ENCODE measurements around the gene STING1. TPM values are rescaled to one million over a fixed set of nuclear protein-coding genes. Genes with fewer than 3 reads are reported as not detected.
"Not testable (repeated sequence)": the region's sequence is repeated elsewhere in the genome, so short reads cannot be mapped to it uniquely, and the experiment has no call there.

STING1 gene
- total RNA-seq, 3 donors from 2014 or later (not counting 1 experiment from before 2014, with no cell fraction given), result 95.5 to 98.9 (median 96.6) TPM

- H3K4me3 ChIP-seq (ENCODE audit: low read length), result peak overlapping the region; percentile 48
- WGBS (ENCODE audit: insufficient coverage), result 34% methylated on average over 5 of the region's 5 CpGs
- TF ChIP-seq CTCF (IDR thresholded peaks at IDR 0.05), result no peak
- Mint-ChIP-seq H3K9me3 (no peaks in the 10 kb centered on the region), H3K27ac (peak overlapping the region; percentile 85 to 91), H3K27me3 (ENCODE audit: low read depth in 2 of 2) (no peaks in the 10 kb centered on the region), H3K4me3 (peak overlapping the region; percentile 86), H3K36me3 (no peaks in the 10 kb centered on the region), H3K4me1 (peaks cover 24 to 36% of the 10 kb centered on the region in 2 donors)
- no peaks in the 10 kb centered on the region for H3K9me3 ChIP-seq (ENCODE audit: control insufficient read depth, insufficient read depth, low read length)
- H3K27me3 ChIP-seq (ENCODE audit: control insufficient read depth, insufficient read depth, low read length), result no peaks in the 10 kb centered on the region
- H3K27ac ChIP-seq (ENCODE audit: low read length), result peak overlapping the region; percentile 82
- intact Hi-C loops (cut with micrococcal nuclease), result loop anchor here (1.0 to 5.0 kb wide), 3 partner anchors 23 to 43 kb away; partner anchors contain the start of gene DNAJC18
- peaks cover 64% of the 10 kb centered on the region for H3K4me1 ChIP-seq (ENCODE audit: control insufficient read depth, insufficient read depth, low read length)
- peak in 2 of 3 donors; percentile 8 to 12 for ATAC-seq
- no peak for DNase-seq
- H3K36me3 ChIP-seq (ENCODE audit: control insufficient read depth, insufficient read depth, low read length), result peaks cover 25% of the 10 kb centered on the region
Measured at GRCh38 chr5:139481580-139482049, 943 bp downstream of the STING1 start.

DNA sequence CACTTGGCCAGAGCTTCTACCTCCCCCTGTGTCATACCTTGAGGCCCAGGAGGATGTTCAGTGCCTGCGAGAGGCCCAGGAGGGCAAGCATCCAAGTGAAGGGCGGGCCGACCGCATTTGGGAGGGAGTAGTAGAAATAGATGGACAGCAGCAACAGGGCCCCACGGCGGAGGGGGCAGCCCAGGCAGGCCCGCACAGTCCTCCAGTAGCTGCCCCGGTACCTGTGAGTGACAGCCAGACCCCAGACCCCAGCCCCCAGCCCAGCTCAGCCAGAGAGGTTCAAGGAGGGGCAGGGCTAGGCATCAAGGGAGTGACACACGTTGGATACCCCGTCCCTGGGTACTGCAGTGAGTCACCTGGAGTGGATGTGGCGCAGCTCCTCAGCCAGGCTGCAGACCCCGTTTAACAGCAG, 1.4 kb downstream of the STING1 start:
- WGBS (ENCODE audit: insufficient coverage), result 46% methylated on average over 11 of the region's 12 CpGs
- peaks cover 25 to 40% of the 10 kb centered on the region in 2 donors for H3K4me1 Mint-ChIP-seq
- DNase-seq, result no peak

GRCh38 chr5:139479729-139480128, 2.8 kb downstream of the STING1 start:
- H3K4me1 ChIP-seq (ENCODE audit: control insufficient read depth, insufficient read depth, low read length), result peaks cover 83% of the 10 kb centered on the region
- H3K9me3 Mint-ChIP-seq; H3K27me3 Mint-ChIP-seq (ENCODE audit: low read depth in 2 of 2); H3K27me3 ChIP-seq (ENCODE audit: control insufficient read depth, insufficient read depth, low read length); ATAC-seq; H3K27ac Mint-ChIP-seq; H3K27ac ChIP-seq (ENCODE audit: low read length); H3K4me3 Mint-ChIP-seq; DNase-seq; H3K9me3 ChIP-seq (ENCODE audit: control insufficient read depth, insufficient read depth, low read length); H3K4me3 ChIP-seq (ENCODE audit: low read length); H3K36me3 Mint-ChIP-seq: not testable (repeated sequence)
- H3K4me1 Mint-ChIP-seq, result peaks cover 38 to 54% of the 10 kb centered on the region in 2 donors
- intact Hi-C loops (cut with micrococcal nuclease), result loop anchor here (5.0 kb wide), 1 partner anchor 38 kb away; no protein-coding TSS in a partner anchor
- 92% methylated on average over 2 of the region's 4 CpGs for WGBS (ENCODE audit: insufficient coverage)
- peaks cover 30% of the 10 kb centered on the region for H3K36me3 ChIP-seq (ENCODE audit: control insufficient read depth, insufficient read depth, low read length)

More for the DNA sequence above, 1.4 kb downstream of the STING1 start:
- Mint-ChIP-seq H3K4me3 (peak overlapping the region; percentile 86), H3K36me3 (no peaks in the 10 kb centered on the region), H3K27me3 (ENCODE audit: low read depth in 2 of 2) (no peaks in the 10 kb centered on the region), H3K9me3 (no peaks in the 10 kb centered on the region), H3K27ac (peak overlapping the region; percentile 85 to 91)
- Histone ChIP-seq H3K36me3 (ENCODE audit: control insufficient read depth, insufficient read depth, low read length) (peaks cover 26% of the 10 kb centered on the region), H3K27me3 (ENCODE audit: control insufficient read depth, insufficient read depth, low read length) (no peaks in the 10 kb centered on the region), H3K4me1 (ENCODE audit: control insufficient read depth, insufficient read depth, low read length) (peaks cover 69% of the 10 kb centered on the region), H3K27ac (ENCODE audit: low read length) (peak overlapping the region; percentile 82), H3K4me3 (ENCODE audit: low read length) (peak overlapping the region; percentile 48), H3K9me3 (ENCODE audit: control insufficient read depth, insufficient read depth, low read length) (no peaks in the 10 kb centered on the region)
- no peak for TF ChIP-seq CTCF (IDR thresholded peaks at IDR 0.05)
- intact Hi-C loops (cut with micrococcal nuclease), result loop anchor here (5.0 kb wide), 1 partner anchor 36 kb away; no protein-coding TSS in a partner anchor
- ATAC-seq, result no peak

DNA sequence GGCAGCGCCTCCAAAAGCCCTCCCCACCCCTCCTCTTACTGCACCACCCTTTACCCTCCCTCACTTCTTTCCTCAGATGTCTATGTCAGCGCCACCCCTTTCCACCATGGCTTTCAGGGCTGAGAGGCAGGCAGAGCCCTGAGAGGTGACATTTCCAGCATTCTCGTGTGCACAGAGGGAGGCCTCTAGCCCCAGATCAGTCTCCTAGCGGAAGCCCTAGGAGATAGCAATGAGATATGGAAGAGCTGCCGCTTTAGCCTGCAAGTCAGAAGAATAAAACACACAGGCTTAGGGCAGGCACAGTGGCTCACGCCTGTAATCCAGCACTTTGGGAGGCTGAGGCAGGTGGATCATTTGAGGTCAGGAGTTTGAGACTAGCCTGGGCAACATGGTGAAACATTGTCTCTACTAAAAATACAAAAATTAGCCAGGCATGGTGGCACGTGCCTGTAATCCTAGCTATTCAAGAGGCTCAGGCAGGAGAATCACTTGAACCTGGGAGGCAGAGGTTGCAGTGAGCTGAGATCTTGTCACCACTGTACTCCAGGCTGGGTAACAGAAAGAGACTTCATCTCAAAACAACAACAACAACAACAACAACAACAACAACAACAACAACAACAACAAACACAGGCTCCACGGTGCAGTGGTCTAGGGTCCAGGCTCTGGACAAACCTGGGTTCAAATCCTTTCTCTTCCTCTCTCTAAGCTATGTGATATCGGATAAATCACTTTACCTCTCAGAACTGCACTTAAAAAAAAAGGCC, 3.7 kb downstream of the STING1 start:
- H3K4me3 Mint-ChIP-seq; H3K27ac ChIP-seq (ENCODE audit: low read length); ATAC-seq; DNase-seq; H3K9me3 ChIP-seq (ENCODE audit: control insufficient read depth, insufficient read depth, low read length); H3K36me3 Mint-ChIP-seq; H3K9me3 Mint-ChIP-seq; H3K27me3 Mint-ChIP-seq (ENCODE audit: low read depth in 2 of 2); intact Hi-C loops (cut with micrococcal nuclease); H3K27me3 ChIP-seq (ENCODE audit: control insufficient read depth, insufficient read depth, low read length); H3K4me3 ChIP-seq (ENCODE audit: low read length): not testable (repeated sequence)
- 90% methylated on average over 9 of the region's 9 CpGs for WGBS (ENCODE audit: insufficient coverage)
- H3K4me1 ChIP-seq (ENCODE audit: control insufficient read depth, insufficient read depth, low read length), result peaks cover 92% of the 10 kb centered on the region
- Mint-ChIP-seq H3K27ac (peak overlapping the region in 1 of 2 donors; percentile 38), H3K4me1 (peaks cover 45 to 60% of the 10 kb centered on the region in 2 donors)
- peaks cover 30% of the 10 kb centered on the region for H3K36me3 ChIP-seq (ENCODE audit: control insufficient read depth, insufficient read depth, low read length)
